IMR-90 (cell line): ENCODE data around the gene KDM5B. TPM values are rescaled to one million over a fixed set of nuclear protein-coding genes. Genes with fewer than 3 reads are reported as not detected.

Experiments used
- ATAC-seq: fragments of 200-7000 bp; cut with Tn5 transposase; 2 replicates; pipeline ENCODE4 v1.9.1; 2020; ENCODE audit warnings: low read depth, mild to moderate bottlenecking, moderate library complexity
- BruUV-seq: library from RNA; stranded (reverse); fragments of 400-500 nt; replicated peaks from 2 replicates; lab custom pipeline; 2021; lab: Mats Ljungman, UMichigan
- CTCF ChIA-PET: fragments of 300-600 bp; formaldehyde crosslinking; extraction: SDS; loops from one replicate; lab custom pipeline; 2021; ENCODE audit warnings: antibody characterized with exemption; lab: Yijun Ruan, JAX
- POLR2A ChIA-PET: fragments of 300-600 bp; sonication (Branson Sonifier 250); formaldehyde crosslinking; loops from one replicate; lab custom pipeline; 2022; ENCODE audit warnings: antibody characterized with exemption; ENCODE audit not compliant: unreplicated experiment; lab: Charles Lee
- DNase-seq: peaks from one replicate; pipeline ENCODE4 v3.0.0; 2013
- H2AFZ ChIP-seq: replicated peaks from 2 replicates; pipeline ENCODE3; 2013; ENCODE audit warnings: low read length, mild to moderate bottlenecking; ENCODE audit not compliant: poor library complexity
- H2AK5ac ChIP-seq: 2 replicates; pipeline ENCODE4 v1.6.1; 2013; ENCODE audit warnings: low read depth, low read length, inconsistent platforms
- H2AK9ac ChIP-seq: replicated peaks from 2 replicates; pipeline ENCODE3; 2013; ENCODE audit warnings: mild to moderate bottlenecking, low read depth, low read length, moderate library complexity; ENCODE audit not compliant: poor library complexity
- H2BK120ac ChIP-seq: 2 replicates; pipeline ENCODE4 v1.6.1; 2013; ENCODE audit warnings: low read depth, low read length, inconsistent platforms
- H2BK15ac ChIP-seq: 3 replicates; pipeline ENCODE4 v1.6.1; 2013; ENCODE audit warnings: low read depth, low read length, inconsistent platforms
- H2BK20ac ChIP-seq: 2 replicates; pipeline ENCODE4 v1.6.1; 2013; ENCODE audit warnings: low read depth, mild to moderate bottlenecking, inconsistent platforms, low read length, moderate library complexity
- H2BK5ac ChIP-seq: 2 replicates; pipeline ENCODE4 v1.6.1; 2013; ENCODE audit warnings: mild to moderate bottlenecking, low read depth, low read length, inconsistent platforms; ENCODE audit not compliant: poor library complexity, severe bottlenecking
- H3K14ac ChIP-seq: replicated peaks from 2 replicates; pipeline ENCODE4 v1.6.1; 2013; ENCODE audit warnings: low read depth, low read length, inconsistent platforms
- H3K18ac ChIP-seq: 2 replicates; pipeline ENCODE4 v1.6.1; 2013; ENCODE audit warnings: low read depth, low read length, control low read depth
- H3K23ac ChIP-seq: 2 replicates; pipeline ENCODE4 v1.6.1; 2013; ENCODE audit warnings: low read depth, low read length, inconsistent platforms
- H3K27ac ChIP-seq: 2 replicates; pipeline ENCODE4 v1.5.1; 2013; ENCODE audit warnings: mild to moderate bottlenecking, control low read depth, low read length; ENCODE audit not compliant: insufficient read depth
- H3K27me3 ChIP-seq: 2 replicates; pipeline ENCODE4 v1.6.1; 2013; ENCODE audit warnings: low read length; ENCODE audit not compliant: control insufficient read depth, insufficient read depth
- H3K36me3 ChIP-seq: 2 replicates; pipeline ENCODE4 v1.6.1; 2013; ENCODE audit warnings: low read length, mixed read lengths; ENCODE audit not compliant: control insufficient read depth, insufficient read depth
- H3K4ac ChIP-seq: 2 replicates; pipeline ENCODE4 v1.6.1; 2013; ENCODE audit warnings: low read depth, low read length, inconsistent platforms
- H3K4me1 ChIP-seq: 2 replicates; pipeline ENCODE4 v1.6.1; 2013; ENCODE audit warnings: low read length, mixed read lengths; ENCODE audit not compliant: control insufficient read depth, insufficient read depth
- H3K4me2 ChIP-seq: 2 replicates; pipeline ENCODE4 v1.6.1; 2013; ENCODE audit warnings: low read depth, mild to moderate bottlenecking, control low read depth, low read length, moderate library complexity
- H3K4me3 ChIP-seq: 2 replicates; pipeline ENCODE4 v1.5.1; 2013; ENCODE audit warnings: low read depth, mild to moderate bottlenecking, control low read depth, low read length, moderate library complexity; ENCODE audit not compliant: insufficient read depth
- H3K56ac ChIP-seq: 2 replicates; pipeline ENCODE4 v1.6.1; 2013; ENCODE audit warnings: low read length, inconsistent platforms; ENCODE audit not compliant: insufficient read depth; ENCODE audit errors: extremely low read depth
- H3K79me1 ChIP-seq, 2 experiments: 2 replicates each; pipeline ENCODE4 v1.6.1; 2013; ENCODE audit warnings: low read length in 2 of 2, inconsistent platforms in 1 of 2, low read depth in 1 of 2
- H3K9ac ChIP-seq: 2 replicates; pipeline ENCODE4 v1.6.1; 2013; ENCODE audit warnings: low read depth, low read length, control low read depth
- H3K9me1 ChIP-seq: 2 replicates; pipeline ENCODE4 v1.6.1; 2013; ENCODE audit warnings: low read length, inconsistent platforms; ENCODE audit not compliant: insufficient read depth
- H3K9me3 ChIP-seq: 2 replicates; pipeline ENCODE4 v1.6.1; 2013; ENCODE audit warnings: low read length; ENCODE audit not compliant: control insufficient read depth, insufficient read depth
- H4K20me1 ChIP-seq: 2 replicates; pipeline ENCODE4 v1.6.1; 2013; ENCODE audit warnings: low read length, inconsistent platforms; ENCODE audit not compliant: insufficient read depth
- H4K5ac ChIP-seq: 2 replicates; pipeline ENCODE4 v1.6.1; 2013; ENCODE audit warnings: mild to moderate bottlenecking, low read depth, low read length, control low read depth
- H4K8ac ChIP-seq, 2 experiments: 2 replicates each; pipeline ENCODE4 v1.6.1; 2013; ENCODE audit warnings: low read depth in 2 of 2, low read length in 2 of 2, control low read depth in 1 of 2, inconsistent platforms in 1 of 2
- H4K91ac ChIP-seq: 2 replicates; pipeline ENCODE4 v1.6.1; 2013; ENCODE audit warnings: low read depth, low read length, inconsistent platforms; ENCODE audit not compliant: insufficient read depth
- CHD1 ChIP-seq: IDR thresholded peaks from 2 replicates; pipeline ENCODE4 v1.6.1; 2012; ENCODE audit warnings: low read depth, low read length, improper control_type of control experiment
- ELK1 ChIP-seq: fragments of 150-350 bp; IDR thresholded peaks from 2 replicates; pipeline ENCODE4 v1.6.1; 2016; ENCODE audit warnings: low read depth, mild to moderate bottlenecking, low read length, moderate library complexity, borderline replicate concordance
- FOS ChIP-seq: fragments of 150-350 bp; IDR thresholded peaks from 2 replicates; pipeline ENCODE4 v1.6.1; 2016; ENCODE audit warnings: low read depth, low read length
- MAZ ChIP-seq: IDR thresholded peaks from 2 replicates; pipeline ENCODE4 v1.6.1; 2012; ENCODE audit warnings: low read depth, mild to moderate bottlenecking, low read length, improper control_type of control experiment, moderate library complexity, borderline replicate concordance
- NFE2L2 ChIP-seq: fragments of 150-350 bp; IDR thresholded peaks from 2 replicates; pipeline ENCODE4 v1.6.1; 2016; ENCODE audit warnings: low read depth, mild to moderate bottlenecking, low read length
- POLR2A ChIP-seq: IDR thresholded peaks from 2 replicates; pipeline ENCODE4 v1.6.1; 2012; ENCODE audit warnings: mild to moderate bottlenecking, low read depth, low read length
- RAD21 ChIP-seq: IDR thresholded peaks from 2 replicates; pipeline ENCODE4 v1.6.1; 2012; ENCODE audit warnings: low read length, improper control_type of control experiment
- RCOR1 ChIP-seq: IDR thresholded peaks from 2 replicates; pipeline ENCODE4 v1.6.1; 2012; ENCODE audit warnings: mild to moderate bottlenecking, low read length, improper control_type of control experiment; ENCODE audit not compliant: insufficient replicate concordance
- SMC3 ChIP-seq: fragments of 150-350 bp; IDR thresholded peaks from 2 replicates; pipeline ENCODE4 v1.6.1; 2016; ENCODE audit warnings: low read depth, mild to moderate bottlenecking, antibody characterized with exemption, low read length, moderate library complexity
- WGBS, 2 experiments: methylation state at CpG; one replicate each; pipeline versions ENCODE4 v1.1.5 to v1.1.7; 2013; ENCODE audit warnings: missing lambda C conversion rate in 2 of 2; ENCODE audit not compliant: insufficient read length in 1 of 2; ENCODE audit errors: extremely low coverage in 2 of 2; 5-methylcytosine and 5-hydroxymethylcytosine counted together
- dilution Hi-C: fragments of 300-500 bp; cut with HindIII; formaldehyde crosslinking; loops from one replicate; pipeline ENCODE4 v1.14.3; 2018; ENCODE audit warnings: low sequenced_read_pairs; ENCODE audit not compliant: unreplicated experiment
- in situ Hi-C: fragments of 300-500 bp; cut with MboI; formaldehyde crosslinking; loops from 3 replicates; pipeline ENCODE4 v1.14.3; 2019; ENCODE audit warnings: low sequenced_read_pairs, inconsistent platforms, mixed read lengths
- intact Hi-C: fragments of 100-400 bp; cut with micrococcal nuclease; formaldehyde crosslinking; loops from 2 replicates; pipeline ENCODE4 v1.10.0; 2022
- polyA plus RNA-seq, 3 experiments: library from polyadenylated mRNA; depleted of rRNA; stranded (reverse); fragments of >200 nt; gene quantifications; 2 replicates each; pipeline ENCODE4 v1.2.3, GENCODE V29; 2012; ENCODE audit warnings: low replicate concordance in 1 of 3
- total RNA-seq: library from RNA; depleted of rRNA; stranded (reverse); fragments of >200 nt; gene quantifications from 2 replicates; pipeline ENCODE4 v1.2.3, GENCODE V29; 2012
- TF ChIP-seq, protein P1 (sequence below): fragments of 150-350 bp; IDR thresholded peaks from 2 replicates; pipeline ENCODE4 v1.6.1; 2017; ENCODE audit warnings: mild to moderate bottlenecking, antibody characterized with exemption, low read length, low read depth
- TF ChIP-seq, protein P2 (sequence below): conservative IDR thresholded peaks from 2 replicates; pipeline ENCODE4 v1.5.1; 2012; ENCODE audit warnings: mild to moderate bottlenecking, low read depth, low read length, improper control_type of control experiment

Gene KDM5B
- total and polyA plus RNA-seq, 2 of the 4 experiments (the other 2 are of a cell fraction), result 28.8 to 82.1 TPM

GRCh38 chr1:202798260-202798659 lies 10.0 kb downstream of the KDM5B start:
- H2AK9ac ChIP-seq, result no peak overlapping the region
- no peak for ATAC-seq
- H4K5ac ChIP-seq, result no peak overlapping the region
- WGBS, 2 experiments, result no CpG with 5 or more reads among the region's 4 CpGs
- no peak overlapping the region for H3K18ac ChIP-seq
- in situ Hi-C loops (no loop called here), dilution Hi-C loops (no loop called here), intact Hi-C loops (no loop called here)
- CTCF ChIA-PET, result no interaction called here
- no TSS peak for BruUV-seq
- H3K4ac ChIP-seq, result no peak overlapping the region
- no peaks in the 10 kb centered on the region for H3K9me3 ChIP-seq
- H3K27ac ChIP-seq, result no peak overlapping the region
- H2BK20ac ChIP-seq, result no peak overlapping the region
- no peak overlapping the region for H3K23ac ChIP-seq
- peaks cover 22% of the 10 kb centered on the region for H3K9me1 ChIP-seq
- peaks cover 16% of the 10 kb centered on the region for H3K36me3 ChIP-seq
- H3K4me1 ChIP-seq, result peaks cover 5% of the 10 kb centered on the region
- no peak overlapping the region for H2BK120ac ChIP-seq
- TF ChIP-seq ELK1, result no peak
- TF ChIP-seq SMC3, result no peak
- TF ChIP-seq CHD1, result no peak
- no peak for TF ChIP-seq RAD21
- no peak for TF ChIP-seq NFE2L2
- no peak for TF ChIP-seq RCOR1
- no peak for TF ChIP-seq MAZ
- TF ChIP-seq, protein P1, sequence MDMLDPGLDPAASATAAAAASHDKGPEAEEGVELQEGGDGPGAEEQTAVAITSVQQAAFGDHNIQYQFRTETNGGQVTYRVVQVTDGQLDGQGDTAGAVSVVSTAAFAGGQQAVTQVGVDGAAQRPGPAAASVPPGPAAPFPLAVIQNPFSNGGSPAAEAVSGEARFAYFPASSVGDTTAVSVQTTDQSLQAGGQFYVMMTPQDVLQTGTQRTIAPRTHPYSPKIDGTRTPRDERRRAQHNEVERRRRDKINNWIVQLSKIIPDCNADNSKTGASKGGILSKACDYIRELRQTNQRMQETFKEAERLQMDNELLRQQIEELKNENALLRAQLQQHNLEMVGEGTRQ, result no peak
- no peak for TF ChIP-seq POLR2A
- TF ChIP-seq, protein P2, sequence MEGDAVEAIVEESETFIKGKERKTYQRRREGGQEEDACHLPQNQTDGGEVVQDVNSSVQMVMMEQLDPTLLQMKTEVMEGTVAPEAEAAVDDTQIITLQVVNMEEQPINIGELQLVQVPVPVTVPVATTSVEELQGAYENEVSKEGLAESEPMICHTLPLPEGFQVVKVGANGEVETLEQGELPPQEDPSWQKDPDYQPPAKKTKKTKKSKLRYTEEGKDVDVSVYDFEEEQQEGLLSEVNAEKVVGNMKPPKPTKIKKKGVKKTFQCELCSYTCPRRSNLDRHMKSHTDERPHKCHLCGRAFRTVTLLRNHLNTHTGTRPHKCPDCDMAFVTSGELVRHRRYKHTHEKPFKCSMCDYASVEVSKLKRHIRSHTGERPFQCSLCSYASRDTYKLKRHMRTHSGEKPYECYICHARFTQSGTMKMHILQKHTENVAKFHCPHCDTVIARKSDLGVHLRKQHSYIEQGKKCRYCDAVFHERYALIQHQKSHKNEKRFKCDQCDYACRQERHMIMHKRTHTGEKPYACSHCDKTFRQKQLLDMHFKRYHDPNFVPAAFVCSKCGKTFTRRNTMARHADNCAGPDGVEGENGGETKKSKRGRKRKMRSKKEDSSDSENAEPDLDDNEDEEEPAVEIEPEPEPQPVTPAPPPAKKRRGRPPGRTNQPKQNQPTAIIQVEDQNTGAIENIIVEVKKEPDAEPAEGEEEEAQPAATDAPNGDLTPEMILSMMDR, result no peak
- TF ChIP-seq FOS, result no peak
- H3K14ac ChIP-seq, result no peak overlapping the region
- no peak overlapping the region for H4K8ac ChIP-seq
- no peak overlapping the region for H2BK15ac ChIP-seq
- no peak overlapping the region for H3K4me3 ChIP-seq
- no peaks in the 10 kb centered on the region for H3K27me3 ChIP-seq
- peaks cover 99% of the 10 kb centered on the region for H4K20me1 ChIP-seq
- no peak overlapping the region for H2AFZ ChIP-seq
- H3K4me2 ChIP-seq, result no peak overlapping the region
- no peak overlapping the region for H3K9ac ChIP-seq
- H2BK5ac ChIP-seq, result no peak overlapping the region
- no peak for DNase-seq
- no peak overlapping the region for H4K91ac ChIP-seq
- no peak overlapping the region for H2AK5ac ChIP-seq
- no peak overlapping the region for H3K56ac ChIP-seq
- peaks cover 14 to 79% of the 10 kb centered on the region in 2 experiments for H3K79me1 ChIP-seq
- POLR2A ChIA-PET, result no interaction called here
